Measurements from ENCODE around the gene CNP. TPM values are rescaled to one million over a fixed set of nuclear protein-coding genes. Genes with fewer than 3 reads are reported as not detected.
A peak's percentile ranks its signal among the peaks of the same experiment; 100 is the strongest.

The CNP gene
- total RNA-seq, 1 experiment from 2014 or later: 51.2 TPM

- H3K4me1 ChIP-seq (ENCODE audit: control insufficient read depth in 1 of 2, insufficient read depth in 2 of 2, low read length in 2 of 2): peaks cover 5 to 18% of the 10 kb centered on the region in 2 experiments; a peak in 3 of 4 replicates
- ATAC-seq (no peak), DNase-seq (ENCODE audit: low read depth, low spot score) (no peak)
- TF ChIP-seq, protein P1, sequence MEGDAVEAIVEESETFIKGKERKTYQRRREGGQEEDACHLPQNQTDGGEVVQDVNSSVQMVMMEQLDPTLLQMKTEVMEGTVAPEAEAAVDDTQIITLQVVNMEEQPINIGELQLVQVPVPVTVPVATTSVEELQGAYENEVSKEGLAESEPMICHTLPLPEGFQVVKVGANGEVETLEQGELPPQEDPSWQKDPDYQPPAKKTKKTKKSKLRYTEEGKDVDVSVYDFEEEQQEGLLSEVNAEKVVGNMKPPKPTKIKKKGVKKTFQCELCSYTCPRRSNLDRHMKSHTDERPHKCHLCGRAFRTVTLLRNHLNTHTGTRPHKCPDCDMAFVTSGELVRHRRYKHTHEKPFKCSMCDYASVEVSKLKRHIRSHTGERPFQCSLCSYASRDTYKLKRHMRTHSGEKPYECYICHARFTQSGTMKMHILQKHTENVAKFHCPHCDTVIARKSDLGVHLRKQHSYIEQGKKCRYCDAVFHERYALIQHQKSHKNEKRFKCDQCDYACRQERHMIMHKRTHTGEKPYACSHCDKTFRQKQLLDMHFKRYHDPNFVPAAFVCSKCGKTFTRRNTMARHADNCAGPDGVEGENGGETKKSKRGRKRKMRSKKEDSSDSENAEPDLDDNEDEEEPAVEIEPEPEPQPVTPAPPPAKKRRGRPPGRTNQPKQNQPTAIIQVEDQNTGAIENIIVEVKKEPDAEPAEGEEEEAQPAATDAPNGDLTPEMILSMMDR (IDR thresholded peaks at IDR 0.05 in 2 of 3, conservative IDR thresholded peaks at IDR 0.05 in 1 of 3; ENCODE audit: borderline replicate concordance in 1 of 3, insufficient read depth in 1 of 3, low read depth in 2 of 3, low read length in 2 of 3): no peak
- TF ChIP-seq EZH2phosphoT487 (IDR thresholded peaks at IDR 0.05; ENCODE audit: borderline replicate concordance) (no peak), FOSL1 (IDR thresholded peaks at IDR 0.05; ENCODE audit: low read depth) (no peak), CEBPB (IDR thresholded peaks at IDR 0.05; ENCODE audit: low read depth) (no peak), RAD21 (IDR thresholded peaks at IDR 0.05; ENCODE audit: low read depth) (no peak), SIN3A (IDR thresholded peaks at IDR 0.05; ENCODE audit: low read depth) (no peak), JUND (IDR thresholded peaks at IDR 0.05) (no peak), ZNF274 (IDR thresholded peaks at IDR 0.05; ENCODE audit: low read depth, low read length) (no peak), POLR2AphosphoS5 (IDR thresholded peaks at IDR 0.05; ENCODE audit: low read depth, low read length) (no peak), ATF3 (IDR thresholded peaks at IDR 0.05) (no peak), REST (IDR thresholded peaks at IDR 0.05; ENCODE audit: low read depth) (no peak), ELF1 (IDR thresholded peaks at IDR 0.05; ENCODE audit: borderline replicate concordance, low read depth) (no peak), SRF (IDR thresholded peaks at IDR 0.05; ENCODE audit: low read depth) (no peak), ZBTB33 (IDR thresholded peaks at IDR 0.05; ENCODE audit: extremely low read depth, insufficient replicate concordance, low read length) (no peak)
- H3K9ac ChIP-seq (ENCODE audit: low read length): no peak overlapping the region
- no TSS peak for BruUV-seq (replicated peaks)
- CTCF ChIA-PET: no interaction called here
- H3K36me3 ChIP-seq (ENCODE audit: control insufficient read depth in 1 of 2, insufficient read depth in 2 of 2, low read length in 2 of 2): no peaks in the 10 kb centered on the region
- RAD21 ChIA-PET (ENCODE audit: low non-redundant PET in 1 of 2, low total read pairs in 2 of 2, uncharacterized antibody in 2 of 2, unreplicated experiment in 2 of 2): interaction anchor here in 1 of 2 experiments (0.7 kb wide), 1 partner anchor 92 kb away, joined by 3 read pairs; no protein-coding TSS in a partner anchor
- H3K79me2 ChIP-seq (ENCODE audit: insufficient read depth, low read length): no peaks in the 10 kb centered on the region
- intact Hi-C loops (cut with micrococcal nuclease): no loop called here
- H2AFZ ChIP-seq (ENCODE audit: low read depth, low read length, poor library complexity, severe bottlenecking): no peak overlapping the region
- peak overlapping the region; percentile 14; the same call in 1 of the 2 replicates for H3K4me2 ChIP-seq (ENCODE audit: low read length)
- H3K9me3 ChIP-seq (ENCODE audit: control insufficient read depth in 1 of 2, insufficient read depth in 1 of 2, low read depth in 1 of 2, low read length in 2 of 2): no peaks in the 10 kb centered on the region
- no peaks in the 10 kb centered on the region for H3K27me3 ChIP-seq (ENCODE audit: insufficient read depth, low read length)
- no peaks in the 10 kb centered on the region for H3K9me2 ChIP-seq (ENCODE audit: insufficient read depth)
- H4K20me1 ChIP-seq (ENCODE audit: insufficient read depth): no peaks in the 10 kb centered on the region
- no peak overlapping the region for H3K4me3 ChIP-seq (replicated peaks in 1 of 2; ENCODE audit: low read depth in 1 of 2, low read length in 2 of 2)
- no peak overlapping the region for H3K27ac ChIP-seq (ENCODE audit: low read depth, low read length)
- POLR2A ChIA-PET: no interaction called here
Observed at GRCh38 chr17:41943492-41943891, 23.1 kb upstream of the CNP start.
